HCT116 (cell line): ENCODE data around the gene B3GALT5.
A peak's percentile ranks its signal among the peaks of the same experiment; 100 is the strongest.

Experiments used
- EGR1 ChIP-seq: IDR thresholded peaks from 2 replicates; pipeline ENCODE4 v1.6.1; 2012; ENCODE audit warnings: low read depth
- EZH2 ChIP-seq: fragments of 200-600 bp; sonication (generic); IDR thresholded peaks from 2 replicates; pipeline ENCODE4 v1.6.1; 2017; ENCODE audit warnings: antibody characterized with exemption, mixed run types
- POLR2A ChIP-seq: IDR thresholded peaks from 2 replicates; pipeline ENCODE4 v1.7.0; 2011; ENCODE audit warnings: borderline replicate concordance; ENCODE audit not compliant: insufficient read depth, insufficient read length; ENCODE audit errors: extremely low read depth
- POLR2AphosphoS5 ChIP-seq: IDR thresholded peaks from 2 replicates; pipeline ENCODE4 v1.6.1; 2011; ENCODE audit warnings: mild to moderate bottlenecking, low read depth, low read length, moderate library complexity
- RAD21 ChIP-seq: IDR thresholded peaks from 2 replicates; pipeline ENCODE4 v1.6.1; 2012; ENCODE audit warnings: low read depth, mild to moderate bottlenecking
- REST ChIP-seq: IDR thresholded peaks from 2 replicates; pipeline ENCODE4 v1.6.1; 2012; ENCODE audit warnings: low read depth
- TF ChIP-seq, protein P1 (sequence below), 3 experiments: fragments of 200-600 bp in 1 of 3; sonication (generic) in 1 of 3; IDR thresholded peaks in 2 of 3; conservative IDR thresholded peaks in 1 of 3; 2 replicates each; pipeline ENCODE4 v1.5.1; 2012 to 2017; ENCODE audit warnings: low read depth in 2 of 3, low read length in 2 of 3, antibody characterized with exemption in 1 of 3, borderline replicate concordance in 1 of 3, control low read depth in 1 of 3, mild to moderate bottlenecking in 1 of 3, mixed read lengths in 1 of 3, mixed run types in 1 of 3, moderate library complexity in 1 of 3; ENCODE audit not compliant: insufficient read depth in 1 of 3
- TF ChIP-seq, protein P2 (sequence below): IDR thresholded peaks from 2 replicates; pipeline ENCODE4 v1.6.1; 2012

- TF ChIP-seq RAD21, result no peak
- TF ChIP-seq POLR2AphosphoS5, result no peak
- TF ChIP-seq, protein P1, sequence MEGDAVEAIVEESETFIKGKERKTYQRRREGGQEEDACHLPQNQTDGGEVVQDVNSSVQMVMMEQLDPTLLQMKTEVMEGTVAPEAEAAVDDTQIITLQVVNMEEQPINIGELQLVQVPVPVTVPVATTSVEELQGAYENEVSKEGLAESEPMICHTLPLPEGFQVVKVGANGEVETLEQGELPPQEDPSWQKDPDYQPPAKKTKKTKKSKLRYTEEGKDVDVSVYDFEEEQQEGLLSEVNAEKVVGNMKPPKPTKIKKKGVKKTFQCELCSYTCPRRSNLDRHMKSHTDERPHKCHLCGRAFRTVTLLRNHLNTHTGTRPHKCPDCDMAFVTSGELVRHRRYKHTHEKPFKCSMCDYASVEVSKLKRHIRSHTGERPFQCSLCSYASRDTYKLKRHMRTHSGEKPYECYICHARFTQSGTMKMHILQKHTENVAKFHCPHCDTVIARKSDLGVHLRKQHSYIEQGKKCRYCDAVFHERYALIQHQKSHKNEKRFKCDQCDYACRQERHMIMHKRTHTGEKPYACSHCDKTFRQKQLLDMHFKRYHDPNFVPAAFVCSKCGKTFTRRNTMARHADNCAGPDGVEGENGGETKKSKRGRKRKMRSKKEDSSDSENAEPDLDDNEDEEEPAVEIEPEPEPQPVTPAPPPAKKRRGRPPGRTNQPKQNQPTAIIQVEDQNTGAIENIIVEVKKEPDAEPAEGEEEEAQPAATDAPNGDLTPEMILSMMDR (IDR thresholded peaks at IDR 0.05 in 2 of 3, conservative IDR thresholded peaks at IDR 0.05 in 1 of 3; ENCODE audit: borderline replicate concordance in 1 of 3, insufficient read depth in 1 of 3, low read depth in 2 of 3, low read length in 2 of 3), result peak in 2 of 3 experiments; percentile 17 to 19; a peak in 2 of 6 replicates
- no peak for TF ChIP-seq REST
- TF ChIP-seq EZH2, result no peak
- no peak for TF ChIP-seq POLR2A
- TF ChIP-seq, protein P2, sequence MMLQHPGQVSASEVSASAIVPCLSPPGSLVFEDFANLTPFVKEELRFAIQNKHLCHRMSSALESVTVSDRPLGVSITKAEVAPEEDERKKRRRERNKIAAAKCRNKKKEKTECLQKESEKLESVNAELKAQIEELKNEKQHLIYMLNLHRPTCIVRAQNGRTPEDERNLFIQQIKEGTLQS, result no peak
- no peak for TF ChIP-seq EGR1
Observed at GRCh38 chr21:39669485-39669884, 56.7 kb downstream of the B3GALT5 start.
